SK-N-SH treated with all-trans-retinoic acid at 6 μM for 48 hours (cell line): ENCODE data around the gene KLF13.

Source experiments
- ATAC-seq: fragments of 200-7000 bp; cut with Tn5 transposase; 3 replicates; pipeline ENCODE4 v1.9.1; 2020; ENCODE audit warnings: mild to moderate bottlenecking, moderate library complexity
- ARNTL ChIP-seq: fragments of 450-650 bp; formaldehyde crosslinking; IDR thresholded peaks from 2 replicates; pipeline ENCODE4 v1.5.0; 2020; ENCODE audit warnings: low read depth, mild to moderate bottlenecking, moderate library complexity, borderline replicate concordance
- BACH2 ChIP-seq: fragments of 250-450 bp; sonication (Bioruptor Pico); IDR thresholded peaks from 2 replicates; pipeline ENCODE4 v1.9.0; 2021; ENCODE audit warnings: mild to moderate bottlenecking, borderline replicate concordance
- ESRRG ChIP-seq: fragments of 250-450 bp; sonication (Bioruptor Pico); IDR thresholded peaks from 2 replicates; pipeline ENCODE4 v1.6.1; 2021; ENCODE audit warnings: mild to moderate bottlenecking
- GLIS3 ChIP-seq: fragments of 250-450 bp; sonication (Bioruptor Pico); IDR thresholded peaks from 2 replicates; pipeline ENCODE4 v1.5.0; 2020; ENCODE audit warnings: mild to moderate bottlenecking, moderate library complexity
- OSR1 ChIP-seq: fragments of 250-450 bp; sonication (Bioruptor Pico); IDR thresholded peaks from 2 replicates; pipeline ENCODE4 v1.8.0; 2022; ENCODE audit warnings: moderate library complexity, mild to moderate bottlenecking, inconsistent platforms
- PATZ1 ChIP-seq: fragments of 250-450 bp; sonication (Bioruptor Pico); IDR thresholded peaks from 2 replicates; pipeline ENCODE4 v1.8.0; 2020; ENCODE audit warnings: mild to moderate bottlenecking, moderate library complexity, borderline replicate concordance
- PPARA ChIP-seq: fragments of 250-450 bp; sonication (Bioruptor Pico); IDR thresholded peaks from 2 replicates; pipeline ENCODE4 v1.5.0; 2020; ENCODE audit warnings: mild to moderate bottlenecking, borderline replicate concordance
- RARB ChIP-seq: fragments of 250-450 bp; sonication (Bioruptor Pico); IDR thresholded peaks from 2 replicates; pipeline ENCODE4 v1.8.0; 2021; ENCODE audit warnings: mild to moderate bottlenecking, moderate library complexity
- SNAI2 ChIP-seq: fragments of 250-450 bp; sonication (Bioruptor Pico); IDR thresholded peaks from 2 replicates; pipeline ENCODE4 v1.5.0; 2020; ENCODE audit warnings: mild to moderate bottlenecking, moderate library complexity
- TCF4 ChIP-seq: fragments of 250-450 bp; sonication (Bioruptor Pico); IDR thresholded peaks from 2 replicates; pipeline ENCODE4 v1.8.0; 2021; ENCODE audit warnings: mild to moderate bottlenecking, moderate library complexity, borderline replicate concordance
- TOX ChIP-seq: fragments of 250-450 bp; sonication (Bioruptor Pico); IDR thresholded peaks from 2 replicates; pipeline ENCODE4 v1.8.0; 2021; ENCODE audit warnings: mild to moderate bottlenecking, moderate library complexity, borderline replicate concordance
- ZC3H10 ChIP-seq: fragments of 250-450 bp; sonication (Bioruptor Pico); IDR thresholded peaks from 2 replicates; pipeline ENCODE4 v1.5.1; 2021; ENCODE audit warnings: mild to moderate bottlenecking, moderate library complexity
- ZFP3 ChIP-seq: fragments of 250-450 bp; sonication (Bioruptor Pico); IDR thresholded peaks from 2 replicates; pipeline ENCODE4 v1.5.0; 2020; ENCODE audit warnings: mild to moderate bottlenecking, moderate library complexity
- ZFP30 ChIP-seq: fragments of 450-650 bp; formaldehyde crosslinking; IDR thresholded peaks from 2 replicates; pipeline ENCODE4 v1.5.0; 2022; ENCODE audit warnings: mild to moderate bottlenecking, moderate library complexity
- ZNF70 ChIP-seq: fragments of 450-650 bp; formaldehyde crosslinking; IDR thresholded peaks from 2 replicates; pipeline ENCODE4 v1.5.0; 2020; ENCODE audit warnings: mild to moderate bottlenecking, moderate library complexity
- ZNF8 ChIP-seq: fragments of 450-650 bp; formaldehyde crosslinking; IDR thresholded peaks from 2 replicates; pipeline ENCODE4 v1.5.0; 2020; ENCODE audit warnings: mild to moderate bottlenecking, moderate library complexity
- TF ChIP-seq, protein P1 (sequence below): fragments of 250-450 bp; sonication (Bioruptor Pico); IDR thresholded peaks from 2 replicates; pipeline ENCODE4 v1.5.1; 2021; ENCODE audit warnings: mild to moderate bottlenecking, moderate library complexity
- TF ChIP-seq, protein P2 (sequence below): fragments of 250-450 bp; sonication (Bioruptor Pico); IDR thresholded peaks from 2 replicates; pipeline ENCODE4 v1.5.0; 2020; ENCODE audit warnings: mild to moderate bottlenecking, moderate library complexity
- TF ChIP-seq, protein P3 (sequence below): fragments of 250-450 bp; sonication (Bioruptor Pico); IDR thresholded peaks from 2 replicates; pipeline ENCODE4 v1.8.0; 2021; ENCODE audit warnings: low read depth, mild to moderate bottlenecking, moderate library complexity, borderline replicate concordance
- TF ChIP-seq, protein P4 (sequence below): fragments of 250-450 bp; sonication (Bioruptor Pico); IDR thresholded peaks from 2 replicates; pipeline ENCODE4 v1.5.1; 2020; ENCODE audit warnings: low read depth, mild to moderate bottlenecking, moderate library complexity

The KLF13 gene

GRCh38 chr15:31359702-31360111, 33.1 kb downstream of the KLF13 start:
- no peak for TF ChIP-seq PATZ1
- TF ChIP-seq TOX (CRISPR knock-in tag) = no peak
- TF ChIP-seq GLIS3 (CRISPR knock-in tag) = no peak
- TF ChIP-seq OSR1 = no peak
- TF ChIP-seq ZFP30 (CRISPR knock-in tag) = no peak
- TF ChIP-seq TCF4 (CRISPR knock-in tag) = no peak
- TF ChIP-seq ESRRG (CRISPR knock-in tag) = no peak
- TF ChIP-seq, protein P1, sequence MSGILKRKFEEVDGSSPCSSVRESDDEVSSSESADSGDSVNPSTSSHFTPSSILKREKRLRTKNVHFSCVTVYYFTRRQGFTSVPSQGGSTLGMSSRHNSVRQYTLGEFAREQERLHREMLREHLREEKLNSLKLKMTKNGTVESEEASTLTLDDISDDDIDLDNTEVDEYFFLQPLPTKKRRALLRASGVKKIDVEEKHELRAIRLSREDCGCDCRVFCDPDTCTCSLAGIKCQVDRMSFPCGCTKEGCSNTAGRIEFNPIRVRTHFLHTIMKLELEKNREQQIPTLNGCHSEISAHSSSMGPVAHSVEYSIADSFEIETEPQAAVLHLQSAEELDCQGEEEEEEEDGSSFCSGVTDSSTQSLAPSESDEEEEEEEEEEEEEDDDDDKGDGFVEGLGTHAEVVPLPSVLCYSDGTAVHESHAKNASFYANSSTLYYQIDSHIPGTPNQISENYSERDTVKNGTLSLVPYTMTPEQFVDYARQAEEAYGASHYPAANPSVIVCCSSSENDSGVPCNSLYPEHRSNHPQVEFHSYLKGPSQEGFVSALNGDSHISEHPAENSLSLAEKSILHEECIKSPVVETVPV (CRISPR knock-in tag) = no peak
- TF ChIP-seq ZNF70 (CRISPR knock-in tag) = no peak
- TF ChIP-seq ZNF8 (CRISPR knock-in tag) = no peak
- TF ChIP-seq BACH2 (CRISPR knock-in tag) = no peak
- TF ChIP-seq, protein P2, sequence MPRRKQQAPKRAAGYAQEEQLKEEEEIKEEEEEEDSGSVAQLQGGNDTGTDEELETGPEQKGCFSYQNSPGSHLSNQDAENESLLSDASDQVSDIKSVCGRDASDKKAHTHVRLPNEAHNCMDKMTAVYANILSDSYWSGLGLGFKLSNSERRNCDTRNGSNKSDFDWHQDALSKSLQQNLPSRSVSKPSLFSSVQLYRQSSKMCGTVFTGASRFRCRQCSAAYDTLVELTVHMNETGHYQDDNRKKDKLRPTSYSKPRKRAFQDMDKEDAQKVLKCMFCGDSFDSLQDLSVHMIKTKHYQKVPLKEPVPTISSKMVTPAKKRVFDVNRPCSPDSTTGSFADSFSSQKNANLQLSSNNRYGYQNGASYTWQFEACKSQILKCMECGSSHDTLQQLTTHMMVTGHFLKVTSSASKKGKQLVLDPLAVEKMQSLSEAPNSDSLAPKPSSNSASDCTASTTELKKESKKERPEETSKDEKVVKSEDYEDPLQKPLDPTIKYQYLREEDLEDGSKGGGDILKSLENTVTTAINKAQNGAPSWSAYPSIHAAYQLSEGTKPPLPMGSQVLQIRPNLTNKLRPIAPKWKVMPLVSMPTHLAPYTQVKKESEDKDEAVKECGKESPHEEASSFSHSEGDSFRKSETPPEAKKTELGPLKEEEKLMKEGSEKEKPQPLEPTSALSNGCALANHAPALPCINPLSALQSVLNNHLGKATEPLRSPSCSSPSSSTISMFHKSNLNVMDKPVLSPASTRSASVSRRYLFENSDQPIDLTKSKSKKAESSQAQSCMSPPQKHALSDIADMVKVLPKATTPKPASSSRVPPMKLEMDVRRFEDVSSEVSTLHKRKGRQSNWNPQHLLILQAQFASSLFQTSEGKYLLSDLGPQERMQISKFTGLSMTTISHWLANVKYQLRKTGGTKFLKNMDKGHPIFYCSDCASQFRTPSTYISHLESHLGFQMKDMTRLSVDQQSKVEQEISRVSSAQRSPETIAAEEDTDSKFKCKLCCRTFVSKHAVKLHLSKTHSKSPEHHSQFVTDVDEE (CRISPR knock-in tag) = no peak
- no peak for TF ChIP-seq PPARA (CRISPR knock-in tag)
- TF ChIP-seq ZFP3 = no peak
- TF ChIP-seq SNAI2 = no peak
- TF ChIP-seq, protein P3, sequence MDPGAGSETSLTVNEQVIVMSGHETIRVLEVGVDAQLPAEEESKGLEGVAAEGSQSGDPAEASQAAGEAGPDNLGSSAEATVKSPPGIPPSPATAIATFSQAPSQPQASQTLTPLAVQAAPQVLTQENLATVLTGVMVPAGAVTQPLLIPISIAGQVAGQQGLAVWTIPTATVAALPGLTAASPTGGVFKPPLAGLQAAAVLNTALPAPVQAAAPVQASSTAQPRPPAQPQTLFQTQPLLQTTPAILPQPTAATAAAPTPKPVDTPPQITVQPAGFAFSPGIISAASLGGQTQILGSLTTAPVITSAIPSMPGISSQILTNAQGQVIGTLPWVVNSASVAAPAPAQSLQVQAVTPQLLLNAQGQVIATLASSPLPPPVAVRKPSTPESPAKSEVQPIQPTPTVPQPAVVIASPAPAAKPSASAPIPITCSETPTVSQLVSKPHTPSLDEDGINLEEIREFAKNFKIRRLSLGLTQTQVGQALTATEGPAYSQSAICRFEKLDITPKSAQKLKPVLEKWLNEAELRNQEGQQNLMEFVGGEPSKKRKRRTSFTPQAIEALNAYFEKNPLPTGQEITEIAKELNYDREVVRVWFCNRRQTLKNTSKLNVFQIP (CRISPR knock-in tag) = no peak
- TF ChIP-seq RARB (CRISPR knock-in tag) = no peak
- no peak for TF ChIP-seq ZC3H10 (CRISPR knock-in tag)
- TF ChIP-seq, protein P4, sequence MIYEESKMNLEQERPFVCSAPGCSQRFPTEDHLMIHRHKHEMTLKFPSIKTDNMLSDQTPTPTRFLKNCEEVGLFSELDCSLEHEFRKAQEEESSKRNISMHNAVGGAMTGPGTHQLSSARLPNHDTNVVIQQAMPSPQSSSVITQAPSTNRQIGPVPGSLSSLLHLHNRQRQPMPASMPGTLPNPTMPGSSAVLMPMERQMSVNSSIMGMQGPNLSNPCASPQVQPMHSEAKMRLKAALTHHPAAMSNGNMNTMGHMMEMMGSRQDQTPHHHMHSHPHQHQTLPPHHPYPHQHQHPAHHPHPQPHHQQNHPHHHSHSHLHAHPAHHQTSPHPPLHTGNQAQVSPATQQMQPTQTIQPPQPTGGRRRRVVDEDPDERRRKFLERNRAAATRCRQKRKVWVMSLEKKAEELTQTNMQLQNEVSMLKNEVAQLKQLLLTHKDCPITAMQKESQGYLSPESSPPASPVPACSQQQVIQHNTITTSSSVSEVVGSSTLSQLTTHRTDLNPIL (CRISPR knock-in tag) = no peak
- TF ChIP-seq ARNTL (CRISPR knock-in tag) = no peak
- no peak for ATAC-seq

- no peak for TF ChIP-seq ZC3H10 (CRISPR knock-in tag)
- no peak for TF ChIP-seq BACH2 (CRISPR knock-in tag)
- TF ChIP-seq, protein P1 (CRISPR knock-in tag) = no peak
- TF ChIP-seq, protein P2 (CRISPR knock-in tag) = no peak
- ATAC-seq = no peak
Observed at GRCh38 chr15:31360158-31360561, 33.5 kb downstream of the KLF13 start.
